Esophagus muscularis mucosa (tissue), 3 donors: Measurements from ENCODE around the gene SERPINB7.

Experiments
- EP300 ChIP-seq: sonication (generic); formaldehyde crosslinking; IDR thresholded peaks from one replicate; pipeline ENCODE4 v1.6.1; 2017; ENCODE audit warnings: antibody characterized with exemption
- TF ChIP-seq, protein P1 (sequence below), 3 experiments: fragments of 200-600 bp in 2 of 3; fragments of 450-650 bp in 1 of 3; sonication (generic) in 2 of 3; IDR thresholded peaks; one replicate each; pipeline ENCODE4 v1.5.1; 2017 to 2019; ENCODE audit warnings: antibody characterized with exemption in 3 of 3, mild to moderate bottlenecking in 2 of 3, moderate library complexity in 1 of 3

DNA sequence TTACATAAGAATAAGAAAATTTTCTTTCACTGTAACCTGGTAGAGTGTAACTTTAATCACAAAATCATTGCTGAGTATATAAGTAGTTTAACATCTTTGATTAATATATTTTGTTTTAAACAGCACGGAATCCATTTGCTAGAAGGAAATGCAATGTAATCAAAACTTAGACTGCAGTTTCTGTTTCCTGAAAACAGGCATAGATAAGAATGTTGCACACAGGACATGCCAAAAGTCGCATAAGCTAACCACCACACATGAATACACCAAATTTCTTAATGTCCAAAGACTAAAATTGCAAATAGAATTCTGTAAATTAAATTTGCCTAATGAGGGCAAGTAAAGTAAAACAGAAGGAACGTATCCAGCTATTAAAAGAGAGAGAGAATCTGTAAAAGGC, 61.2 kb downstream of the SERPINB7 start:
- no peak for TF ChIP-seq EP300
- TF ChIP-seq, protein P1, sequence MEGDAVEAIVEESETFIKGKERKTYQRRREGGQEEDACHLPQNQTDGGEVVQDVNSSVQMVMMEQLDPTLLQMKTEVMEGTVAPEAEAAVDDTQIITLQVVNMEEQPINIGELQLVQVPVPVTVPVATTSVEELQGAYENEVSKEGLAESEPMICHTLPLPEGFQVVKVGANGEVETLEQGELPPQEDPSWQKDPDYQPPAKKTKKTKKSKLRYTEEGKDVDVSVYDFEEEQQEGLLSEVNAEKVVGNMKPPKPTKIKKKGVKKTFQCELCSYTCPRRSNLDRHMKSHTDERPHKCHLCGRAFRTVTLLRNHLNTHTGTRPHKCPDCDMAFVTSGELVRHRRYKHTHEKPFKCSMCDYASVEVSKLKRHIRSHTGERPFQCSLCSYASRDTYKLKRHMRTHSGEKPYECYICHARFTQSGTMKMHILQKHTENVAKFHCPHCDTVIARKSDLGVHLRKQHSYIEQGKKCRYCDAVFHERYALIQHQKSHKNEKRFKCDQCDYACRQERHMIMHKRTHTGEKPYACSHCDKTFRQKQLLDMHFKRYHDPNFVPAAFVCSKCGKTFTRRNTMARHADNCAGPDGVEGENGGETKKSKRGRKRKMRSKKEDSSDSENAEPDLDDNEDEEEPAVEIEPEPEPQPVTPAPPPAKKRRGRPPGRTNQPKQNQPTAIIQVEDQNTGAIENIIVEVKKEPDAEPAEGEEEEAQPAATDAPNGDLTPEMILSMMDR (IDR thresholded peaks at IDR 0.05) = no peak
